Stimulated activated CD8-positive, alpha-beta memory T cell treated with anti-CD3 and anti-CD28 coated beads, Interleukin-7, amount 100 ng/mL, for 48 hours (primary cell): ENCODE results near the gene FHL2.

Experiments
- DNase-seq, 2 donors: peaks; one replicate each; pipeline ENCODE4 v3.0.0-alpha.2; 2020; ENCODE audit warnings: low read depth in 1 of 2; ENCODE audit errors: extremely low read depth in 1 of 2

FHL2 gene

GRCh38 chr2:105380432-105381100 is 18.3 kb downstream of the FHL2 start:
- DNase-seq: no peak

- no peak for DNase-seq
Observed at GRCh38 chr2:105379741-105380186, 19.1 kb downstream of the FHL2 start.

DNA sequence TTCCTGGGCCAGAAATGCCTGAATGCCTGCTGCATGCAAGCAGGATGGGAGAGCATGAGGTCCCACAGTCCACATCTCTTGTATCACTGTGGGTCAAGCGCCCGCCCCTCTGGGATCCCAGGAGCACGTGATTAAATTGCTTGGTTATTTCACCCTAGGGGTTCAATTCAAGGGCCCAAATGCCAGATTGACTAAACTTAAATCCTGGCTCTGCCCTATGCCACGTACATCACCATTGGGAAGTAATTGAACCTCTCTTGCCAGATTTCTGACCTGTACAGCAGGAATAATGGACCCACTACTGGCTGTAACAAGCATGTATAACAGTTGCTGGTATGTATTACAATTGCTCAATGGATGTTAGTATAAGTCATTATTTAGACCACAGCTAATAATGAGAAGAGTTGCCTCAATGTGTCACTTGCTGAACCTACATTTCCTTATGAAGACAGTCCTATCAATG is 19.9 kb downstream of the FHL2 start:
- no peak for DNase-seq

DNA sequence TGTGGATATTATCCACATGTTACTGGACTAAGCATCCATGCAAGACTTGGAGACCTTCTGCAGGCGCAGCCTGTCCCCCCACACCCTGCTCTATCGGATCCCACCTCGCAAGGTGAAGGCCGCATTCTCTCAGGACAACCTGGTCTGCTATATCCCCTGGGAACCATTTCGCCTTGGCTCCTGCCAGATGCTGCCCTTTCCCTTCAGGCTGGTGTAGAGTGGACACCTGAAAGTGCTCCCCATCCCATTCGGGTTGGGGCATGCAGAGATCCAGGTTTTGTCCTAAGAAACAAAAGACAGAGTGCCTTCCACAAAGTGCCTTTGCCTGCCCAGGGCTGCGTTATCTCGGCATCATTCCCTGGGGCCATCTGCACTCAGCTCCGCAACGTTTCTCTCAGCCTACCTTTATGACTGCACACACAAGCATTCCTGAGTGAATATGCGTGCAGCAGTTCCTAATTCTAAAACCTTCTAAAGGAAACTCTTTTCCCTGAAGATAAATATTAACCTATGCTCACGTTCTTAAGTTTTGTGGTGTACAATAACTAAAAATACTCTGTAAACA is 20.5 kb downstream of the FHL2 start:
- no peak for DNase-seq

GRCh38 chr2:105377871-105378270 is 21.0 kb downstream of the FHL2 start:
- DNase-seq: no peak

DNA sequence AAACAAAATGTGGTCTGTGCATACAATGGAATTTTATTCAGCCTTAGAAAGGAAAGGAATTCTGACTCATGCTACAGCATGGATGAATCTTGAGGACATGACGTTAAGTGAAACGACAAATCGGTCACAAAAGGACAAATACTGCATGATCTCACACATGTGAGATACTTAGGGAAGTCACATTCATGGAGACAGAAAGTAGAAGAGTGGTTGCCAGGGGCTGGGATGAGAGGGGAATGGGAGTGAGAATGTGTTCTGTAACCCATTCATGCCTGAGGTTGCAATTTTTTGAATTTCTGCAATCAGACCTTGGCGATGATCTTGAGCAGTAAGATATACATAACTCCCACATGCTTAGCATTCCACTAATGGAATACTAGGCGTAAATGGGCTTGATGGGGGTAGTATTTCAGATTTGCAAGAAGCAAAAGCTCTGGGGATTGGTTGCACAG is 22.0 kb downstream of the FHL2 start:
- no peak for DNase-seq

DNA sequence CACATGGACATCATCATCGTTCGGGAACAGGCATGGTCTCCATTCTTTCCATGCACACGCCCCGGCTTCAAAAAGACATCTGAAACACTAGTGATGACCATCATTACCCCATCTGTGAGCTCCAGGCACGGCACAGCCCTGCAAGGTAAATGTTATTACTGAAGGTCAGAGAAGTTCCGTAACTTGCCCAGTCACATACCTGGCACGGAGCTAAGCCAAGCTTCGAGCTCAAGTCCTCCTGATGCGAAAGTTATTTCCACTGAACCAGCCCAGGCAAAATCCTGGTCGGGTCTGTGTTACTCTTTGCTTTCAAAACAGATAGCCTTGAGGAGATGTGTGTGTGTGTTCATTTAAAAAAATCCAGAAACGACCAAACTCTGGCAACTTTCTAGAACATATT is 22.8 kb downstream of the FHL2 start:
- no peak for DNase-seq

DNA sequence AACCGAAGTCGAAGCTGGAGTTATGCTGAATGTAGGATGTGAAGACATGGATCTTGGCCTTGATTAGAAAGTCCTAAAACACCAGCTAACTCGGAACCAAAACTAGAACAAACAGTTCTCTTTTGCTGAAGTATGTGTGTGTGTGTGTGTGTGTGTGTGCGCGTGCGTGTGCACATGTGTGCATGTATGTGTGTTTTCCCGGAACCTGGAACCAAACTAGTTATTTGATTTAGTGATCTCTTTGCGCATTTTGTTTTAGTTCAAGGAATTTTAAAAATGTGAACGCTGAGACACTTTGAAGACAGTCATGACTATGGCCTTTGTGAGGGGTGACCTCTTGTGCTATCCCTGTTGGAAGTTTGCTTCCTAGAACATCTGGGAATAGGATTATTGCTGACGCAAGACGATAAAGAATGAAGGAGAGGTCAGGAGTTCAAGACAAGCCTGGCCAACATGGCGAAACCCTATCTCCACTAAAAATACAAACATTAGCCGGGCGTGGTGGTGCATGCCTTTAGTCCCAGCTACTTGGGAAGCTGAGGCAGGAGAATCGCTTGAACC is 23.8 kb downstream of the FHL2 start:
- DNase-seq: no peak

DNA sequence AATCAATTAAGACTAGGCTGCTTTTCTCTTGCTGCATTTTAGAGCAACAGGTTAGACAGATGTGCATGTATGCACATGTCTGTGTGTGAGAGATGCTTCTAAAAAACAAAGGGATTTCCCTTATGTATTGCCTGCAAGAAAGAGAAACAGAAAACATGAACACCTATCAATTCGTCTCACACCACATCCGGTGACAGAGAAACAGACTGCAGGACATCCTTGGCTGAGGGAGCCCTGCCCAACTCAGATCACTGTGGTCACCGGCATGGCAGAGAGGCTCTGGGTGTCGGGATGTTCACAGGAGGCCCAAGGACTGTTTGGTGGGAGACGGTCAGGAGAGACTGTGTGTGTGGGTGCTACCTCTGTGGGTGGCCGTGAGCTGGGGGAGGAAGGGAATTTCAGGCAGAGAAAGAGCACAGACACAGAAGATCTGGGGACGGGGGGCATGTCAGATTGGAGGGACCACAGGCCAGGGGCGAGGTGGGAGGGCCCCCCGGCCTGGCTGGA is 24.9 kb downstream of the FHL2 start:
- no peak for DNase-seq

DNA sequence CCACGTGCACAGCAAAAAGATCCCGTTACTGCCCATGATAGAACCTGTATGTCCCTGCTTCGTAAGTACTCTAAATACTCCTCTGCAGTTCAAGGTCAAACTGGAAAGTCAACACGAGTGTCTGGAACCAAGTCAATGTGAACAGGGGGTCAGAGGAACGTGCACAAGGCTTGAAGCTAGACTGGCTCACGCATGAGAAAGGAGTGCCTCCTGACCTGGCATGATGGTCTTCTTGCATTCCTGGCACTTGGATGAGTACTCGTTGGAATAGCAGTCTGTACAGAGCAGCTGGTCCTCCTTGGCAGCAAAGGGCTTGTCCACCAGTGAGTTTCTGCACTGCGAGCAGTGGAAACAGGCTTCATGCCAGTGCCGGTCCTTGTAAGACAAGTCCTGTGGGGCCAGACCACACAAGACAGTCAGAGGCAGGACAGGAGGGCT is 25.5 kb downstream of the FHL2 start:
- no peak for DNase-seq

- DNase-seq: no peak
Observed at GRCh38 chr2:105371810-105372209, 27.0 kb downstream of the FHL2 start.

GRCh38 chr2:105371156-105371555 is 27.7 kb downstream of the FHL2 start:
- no peak for DNase-seq

DNA sequence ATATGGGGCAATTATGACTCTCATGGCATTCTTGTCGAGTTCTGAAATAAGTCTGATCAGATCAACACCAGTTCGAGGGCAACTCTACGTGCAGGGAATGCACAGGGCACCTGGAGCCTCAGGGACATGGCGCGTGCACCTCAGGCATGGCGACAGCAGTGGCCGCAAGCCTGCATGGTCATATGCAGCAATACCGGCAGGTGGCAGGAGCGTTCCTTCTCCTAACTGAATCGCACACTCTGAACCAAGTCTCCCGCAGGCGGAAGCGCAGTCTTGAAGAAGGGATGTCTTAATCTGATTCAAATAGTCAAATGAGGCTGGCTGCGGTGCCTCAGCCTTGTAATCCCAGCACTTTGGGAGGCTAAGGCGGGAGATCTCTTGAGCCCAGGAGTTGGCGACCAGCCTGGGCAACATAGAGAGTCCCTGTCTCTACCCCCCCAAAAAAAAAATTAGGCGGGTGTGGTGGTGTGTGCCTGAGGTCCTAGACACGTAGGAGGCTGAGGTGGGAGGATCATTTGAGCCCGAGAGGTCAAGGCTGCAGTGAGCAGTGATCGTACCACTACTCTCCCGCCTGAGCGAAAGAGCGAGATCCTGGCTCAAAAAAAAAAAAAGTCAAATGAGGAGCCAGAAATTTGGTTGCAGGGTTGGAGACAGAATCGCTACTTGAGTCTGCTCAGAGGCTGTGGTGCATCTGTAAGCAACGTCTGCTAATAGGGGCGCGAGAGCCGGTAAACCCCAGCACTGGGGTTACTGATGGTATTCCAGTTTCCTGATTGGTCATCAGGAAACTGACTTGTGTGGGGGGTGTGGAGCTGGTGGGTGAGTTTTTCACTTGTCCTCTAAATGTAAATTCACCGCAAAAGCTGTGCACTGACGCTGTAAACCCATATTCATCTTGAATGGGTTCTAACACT is 28.8 kb downstream of the FHL2 start:
- peak; percentile 56 to 80 for DNase-seq

- DNase-seq: no peak
Observed at GRCh38 chr2:105368759-105369408, 30.0 kb downstream of the FHL2 start.

DNA sequence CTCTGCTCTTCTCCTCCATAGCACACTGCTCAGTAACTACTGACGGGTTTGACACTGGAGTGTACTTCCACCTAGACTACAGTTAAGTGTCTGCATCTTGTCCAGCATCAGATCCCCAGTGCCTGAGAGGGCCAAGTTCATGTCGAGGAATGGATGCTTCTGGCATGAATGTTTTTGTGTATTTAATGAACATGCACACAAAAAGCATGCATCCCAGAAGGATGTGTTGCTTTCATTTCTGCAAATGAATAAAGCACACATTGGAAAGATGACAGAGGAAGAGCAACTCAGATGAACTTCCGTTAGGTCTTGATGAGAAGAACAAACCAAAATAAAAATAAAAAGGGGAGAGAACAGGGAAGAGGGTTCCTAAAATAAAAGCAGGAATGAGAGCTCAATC is 33.6 kb downstream of the FHL2 start:
- no peak for DNase-seq

DNA sequence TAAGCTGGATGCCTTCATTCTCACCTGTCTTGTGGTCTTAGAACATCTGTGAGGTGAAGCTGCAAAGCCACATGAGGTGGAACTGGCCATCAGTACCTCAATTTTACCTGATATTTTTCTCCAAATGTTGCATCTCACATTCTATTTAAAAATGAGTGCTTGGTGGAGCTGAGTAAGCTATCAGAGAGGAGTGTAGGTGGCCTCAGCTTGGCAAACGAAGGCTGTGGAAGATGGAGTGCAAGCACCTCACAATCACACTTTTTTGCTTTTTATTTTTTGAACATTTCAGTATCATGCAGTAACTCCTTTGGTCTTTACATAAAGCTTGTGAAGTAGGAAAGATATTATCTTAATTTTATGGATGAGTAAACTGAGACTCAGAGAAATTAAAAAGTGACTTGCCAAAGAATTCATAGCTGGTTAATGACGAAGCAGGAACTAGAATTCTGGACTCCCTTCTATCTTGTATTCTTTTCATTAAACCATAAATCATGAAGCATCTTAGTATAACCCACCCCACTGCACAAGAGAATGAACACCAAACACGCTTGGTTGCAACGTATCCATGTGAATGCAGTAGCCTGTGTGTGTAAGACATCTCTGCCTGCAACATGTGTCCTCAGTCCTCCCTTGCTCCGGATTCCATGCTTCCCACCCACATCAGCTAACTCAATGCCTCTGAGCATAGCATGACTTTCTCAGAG is 34.3 kb downstream of the FHL2 start:
- no peak for DNase-seq

DNA sequence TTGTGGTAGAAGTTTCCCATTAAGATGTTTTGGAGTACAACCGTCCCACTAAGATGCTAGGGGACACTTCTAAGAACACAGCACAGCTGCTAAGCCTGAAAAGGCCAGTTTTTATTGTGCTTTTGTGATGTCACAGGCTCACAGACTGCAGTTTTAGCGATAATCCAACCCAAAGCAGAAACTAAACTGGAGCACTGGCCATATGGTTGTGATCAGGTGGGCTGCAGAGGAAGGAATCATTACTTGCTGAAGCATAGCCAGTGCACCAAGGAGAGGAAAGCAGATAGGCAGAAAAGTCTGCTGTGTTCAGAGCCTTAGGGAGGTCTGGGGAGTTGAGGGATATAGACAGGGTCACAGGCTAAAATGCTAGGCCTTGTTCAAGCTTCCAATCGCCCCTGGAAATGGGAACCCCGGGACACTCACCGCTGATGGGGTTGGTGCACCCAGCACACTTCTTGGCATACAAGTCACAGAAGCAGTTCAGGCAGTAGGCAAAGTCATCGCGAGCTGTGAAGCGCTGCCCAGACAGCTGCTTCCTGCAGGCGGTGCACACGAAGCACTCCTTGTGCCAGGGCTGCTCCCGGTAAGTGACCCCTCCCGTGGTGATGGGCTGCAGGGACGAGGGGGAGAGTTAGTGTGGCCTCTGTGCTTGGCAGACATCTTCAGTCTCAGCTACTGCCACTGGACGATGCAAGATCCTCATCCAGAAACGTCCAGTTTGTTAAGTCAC is 35.8 kb downstream of the FHL2 start:
- DNase-seq: no peak

GRCh38 chr2:105361102-105361889 is 37.6 kb downstream of the FHL2 start:
- no peak for DNase-seq
